Brain microvascular endothelial cell (primary cell): ENCODE results near the gene DVL2.

Experiments used
- DNase-seq: peaks from one replicate; pipeline ENCODE4 v3.0.0-alpha.2; 2020
- H3K27ac ChIP-seq: fragments of 250-450 bp; sonication (Bioruptor Pico); 2 replicates; pipeline ENCODE4 v1.5.1; 2020; ENCODE audit warnings: mild to moderate bottlenecking, moderate library complexity
- H3K27me3 ChIP-seq: fragments of 250-450 bp; sonication (Bioruptor Pico); replicated peaks from 2 replicates; pipeline ENCODE4 v1.5.1; 2020; ENCODE audit warnings: mild to moderate bottlenecking
- H3K36me3 ChIP-seq: fragments of 250-450 bp; sonication (Bioruptor Pico); replicated peaks from 2 replicates; pipeline ENCODE4 v1.5.1; 2020; ENCODE audit warnings: mild to moderate bottlenecking
- H3K4me3 ChIP-seq: 2 replicates; pipeline ENCODE4 v1.5.1; 2011; ENCODE audit warnings: low read depth, mild to moderate bottlenecking, control low read depth, low read length, moderate library complexity
- CTCF ChIP-seq: IDR thresholded peaks from 2 replicates; pipeline ENCODE4 v1.5.1; 2011; ENCODE audit warnings: low read depth, mild to moderate bottlenecking, moderate library complexity, low read length, control low read depth, inconsistent platforms; ENCODE audit errors: missing control alignments
- in situ Hi-C: cut with HindIII; loops from 2 replicates; pipeline ENCODE4 v1.10.0; 2017; ENCODE audit warnings: low sequenced_read_pairs, low pct_ligation_motif_present

The DVL2 gene

GRCh38 chr17:7229504-7229903 is 4.8 kb downstream of the DVL2 start:
- no peak for TF ChIP-seq CTCF
- Histone ChIP-seq H3K4me3 (no peak overlapping the region), H3K27ac (no peak overlapping the region), H3K36me3 (peaks cover 40% of the 10 kb centered on the region), H3K27me3 (no peaks in the 10 kb centered on the region)
- no peak for DNase-seq
- in situ Hi-C loops, result no loop called here

- no peak for TF ChIP-seq CTCF
- in situ Hi-C loops, result no loop called here
- H3K27ac ChIP-seq, result no peak overlapping the region
- H3K36me3 ChIP-seq, result peaks cover 43% of the 10 kb centered on the region
- no peak for DNase-seq
- H3K4me3 ChIP-seq, result no peak overlapping the region
- H3K27me3 ChIP-seq, result no peaks in the 10 kb centered on the region
Observed at GRCh38 chr17:7228920-7229319, 5.4 kb downstream of the DVL2 start.

- Histone ChIP-seq H3K4me3 (no peak overlapping the region), H3K27ac (no peak overlapping the region), H3K36me3 (peaks cover 62% of the 10 kb centered on the region), H3K27me3 (no peaks in the 10 kb centered on the region)
- no peak for DNase-seq
- in situ Hi-C loops, result no loop called here
- no peak for TF ChIP-seq CTCF
Observed at GRCh38 chr17:7226721-7227710, 7.3 kb downstream of the DVL2 start.

- H3K27ac ChIP-seq, result no peak overlapping the region
- no peak for TF ChIP-seq CTCF
- H3K36me3 ChIP-seq, result peaks cover 69% of the 10 kb centered on the region
- no peaks in the 10 kb centered on the region for H3K27me3 ChIP-seq
- no peak overlapping the region for H3K4me3 ChIP-seq
- in situ Hi-C loops, result no loop called here
- DNase-seq, result no peak
Observed at GRCh38 chr17:7225711-7226331, 8.5 kb downstream of the DVL2 start.

GRCh38 chr17:7224661-7225111 is 9.6 kb downstream of the DVL2 start:
- in situ Hi-C loops, result no loop called here
- H3K36me3 ChIP-seq, result peaks cover 65% of the 10 kb centered on the region
- TF ChIP-seq CTCF, result no peak
- H3K27me3 ChIP-seq, result no peaks in the 10 kb centered on the region
- no peak overlapping the region for H3K4me3 ChIP-seq
- no peak overlapping the region for H3K27ac ChIP-seq
- no peak for DNase-seq
